Activated naive CD8-positive, alpha-beta T cell (primary cell): ENCODE data around the gene RASGRP3.

ENCODE experiments used
- H3K27ac Mint-ChIP-seq: one replicate; pipeline ENCODE4 v1.8.0; 2021; ENCODE audit warnings: mixed read lengths
- H3K27me3 Mint-ChIP-seq: one replicate; pipeline ENCODE4 v1.8.0; 2021; ENCODE audit warnings: mixed read lengths
- H3K36me3 Mint-ChIP-seq: one replicate; pipeline ENCODE4 v1.8.0; 2021; ENCODE audit warnings: mixed read lengths
- H3K4me1 Mint-ChIP-seq: one replicate; pipeline ENCODE4 v1.8.0; 2021; ENCODE audit warnings: low read depth, mixed read lengths
- H3K4me3 Mint-ChIP-seq: one replicate; pipeline ENCODE4 v1.8.0; 2021; ENCODE audit warnings: mild to moderate bottlenecking, mixed read lengths
- H3K9me3 Mint-ChIP-seq: one replicate; pipeline ENCODE4 v1.8.0; 2021; ENCODE audit warnings: low read depth, mixed read lengths

Gene RASGRP3

GRCh38 chr2:33476793-33477190, 343 bp downstream of the RASGRP3 start:
- Mint-ChIP-seq H3K4me1 (peaks cover 43% of the 10 kb centered on the region), H3K27me3 (no peaks in the 10 kb centered on the region), H3K36me3 (no peaks in the 10 kb centered on the region), H3K4me3 (peak overlapping the region; percentile 90), H3K9me3 (no peaks in the 10 kb centered on the region), H3K27ac (peak overlapping the region; percentile 96)

DNA sequence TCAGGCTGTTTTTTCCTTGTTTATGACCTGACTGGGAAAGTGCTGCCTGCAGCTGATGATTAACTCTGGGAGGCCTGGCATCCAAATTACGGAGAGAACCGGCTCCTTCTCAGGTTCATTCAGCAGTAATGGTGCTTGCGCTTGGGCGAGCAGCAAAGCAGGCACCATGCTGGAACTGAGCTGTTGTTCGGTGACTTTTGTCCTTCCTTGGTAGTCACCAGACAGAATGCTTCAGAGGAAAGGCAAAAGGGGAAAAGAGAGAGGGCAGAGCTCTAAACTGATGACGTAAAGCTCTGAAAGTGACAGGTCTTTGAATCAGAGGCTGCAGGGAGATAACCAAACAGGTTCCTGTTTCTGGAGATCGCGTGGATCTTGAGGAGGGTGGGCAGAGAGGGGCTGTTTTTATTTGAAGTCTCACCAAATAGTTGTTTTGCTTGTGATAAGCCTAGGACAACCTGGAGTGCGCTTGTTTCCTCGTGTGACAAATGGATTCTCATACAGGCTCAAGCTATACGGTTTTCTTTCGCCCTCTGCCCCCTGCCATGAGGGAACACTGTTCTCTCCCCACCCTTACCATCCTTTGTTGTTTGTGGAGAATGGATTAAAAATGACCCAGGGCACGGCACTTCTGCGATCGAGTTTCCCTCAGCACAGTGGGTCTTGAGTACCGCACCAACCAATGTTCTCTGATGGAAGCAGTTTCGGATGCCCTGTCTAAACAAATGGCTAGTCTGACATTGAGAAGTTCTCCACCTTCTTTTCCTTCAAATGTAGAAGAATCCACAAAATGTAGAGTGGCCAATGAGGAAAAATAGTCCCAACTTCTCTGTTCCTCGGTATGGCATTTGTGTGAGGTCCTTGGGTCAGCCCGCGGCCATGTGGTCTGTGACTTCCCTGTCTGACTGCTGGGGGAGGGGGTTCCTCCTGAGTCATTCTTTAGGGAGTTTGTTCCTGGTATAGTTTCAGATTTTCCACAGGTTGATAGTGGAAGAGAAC, 1.3 kb downstream of the RASGRP3 start:
- Mint-ChIP-seq H3K27me3 (no peaks in the 10 kb centered on the region), H3K36me3 (peaks cover 3% of the 10 kb centered on the region), H3K27ac (peak overlapping the region; percentile 96), H3K9me3 (no peaks in the 10 kb centered on the region), H3K4me3 (peak overlapping the region; percentile 90), H3K4me1 (peaks cover 43% of the 10 kb centered on the region)

DNA sequence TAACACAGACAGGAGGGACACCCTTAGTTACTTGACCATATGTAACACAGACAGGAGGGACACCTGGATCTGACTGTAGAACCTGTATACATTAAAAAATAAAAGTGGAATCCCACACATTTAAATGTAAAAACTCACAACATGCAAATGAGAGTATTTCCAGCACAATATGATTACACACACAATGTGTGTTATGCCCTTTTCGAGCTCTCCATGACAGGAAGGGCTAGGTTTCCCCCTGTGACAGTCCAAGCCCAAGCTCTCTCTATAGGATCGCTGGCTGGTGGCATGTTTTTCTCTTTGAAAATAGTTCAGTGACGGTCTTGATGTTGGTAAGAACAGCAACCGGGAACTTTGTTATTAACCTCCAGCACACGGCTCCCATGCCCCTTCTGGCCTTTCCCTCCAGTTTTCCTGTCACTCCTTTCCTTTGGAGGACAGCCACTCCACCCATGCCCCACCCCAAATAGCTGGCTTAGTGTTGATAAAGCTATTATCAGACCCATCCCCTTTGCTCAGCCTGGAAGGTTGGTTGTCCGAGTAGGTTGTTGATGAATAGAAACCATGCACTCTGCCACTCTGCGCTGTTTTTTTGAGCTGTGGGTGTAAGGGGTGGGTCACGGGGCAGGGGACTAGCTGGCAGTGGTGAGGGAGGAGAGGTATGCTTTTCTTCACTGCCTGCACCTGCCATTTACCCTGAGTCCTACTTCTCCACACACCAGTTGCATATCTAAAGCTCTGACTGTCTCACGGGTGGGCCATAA, 2.7 kb downstream of the RASGRP3 start:
- peak overlapping the region; percentile 22 for H3K27ac Mint-ChIP-seq
- H3K4me3 Mint-ChIP-seq: no peak overlapping the region
- H3K36me3 Mint-ChIP-seq: peaks cover 3% of the 10 kb centered on the region
- no peaks in the 10 kb centered on the region for H3K27me3 Mint-ChIP-seq
- H3K4me1 Mint-ChIP-seq: peaks cover 43% of the 10 kb centered on the region
- H3K9me3 Mint-ChIP-seq: no peaks in the 10 kb centered on the region

- no peak overlapping the region for H3K4me3 Mint-ChIP-seq
- H3K36me3 Mint-ChIP-seq: peaks cover 18% of the 10 kb centered on the region
- no peak overlapping the region for H3K27ac Mint-ChIP-seq
- no peaks in the 10 kb centered on the region for H3K27me3 Mint-ChIP-seq
- peaks cover 7% of the 10 kb centered on the region for H3K9me3 Mint-ChIP-seq
- peaks cover 15% of the 10 kb centered on the region for H3K4me1 Mint-ChIP-seq
These were observed 6.1 kb downstream of the RASGRP3 start for GRCh38 chr2:33482518-33482917.

GRCh38 chr2:33484042-33484621, 7.7 kb downstream of the RASGRP3 start:
- Mint-ChIP-seq H3K27ac (peak overlapping the region; percentile 54), H3K4me3 (no peak overlapping the region), H3K9me3 (peaks cover 7% of the 10 kb centered on the region), H3K27me3 (no peaks in the 10 kb centered on the region), H3K4me1 (peaks cover 5% of the 10 kb centered on the region), H3K36me3 (peaks cover 21% of the 10 kb centered on the region)

GRCh38 chr2:33485051-33485450, 8.6 kb downstream of the RASGRP3 start:
- Mint-ChIP-seq H3K27ac (no peak overlapping the region), H3K4me1 (peaks cover 4% of the 10 kb centered on the region), H3K27me3 (no peaks in the 10 kb centered on the region), H3K36me3 (peaks cover 21% of the 10 kb centered on the region), H3K9me3 (peaks cover 7% of the 10 kb centered on the region), H3K4me3 (no peak overlapping the region)

DNA sequence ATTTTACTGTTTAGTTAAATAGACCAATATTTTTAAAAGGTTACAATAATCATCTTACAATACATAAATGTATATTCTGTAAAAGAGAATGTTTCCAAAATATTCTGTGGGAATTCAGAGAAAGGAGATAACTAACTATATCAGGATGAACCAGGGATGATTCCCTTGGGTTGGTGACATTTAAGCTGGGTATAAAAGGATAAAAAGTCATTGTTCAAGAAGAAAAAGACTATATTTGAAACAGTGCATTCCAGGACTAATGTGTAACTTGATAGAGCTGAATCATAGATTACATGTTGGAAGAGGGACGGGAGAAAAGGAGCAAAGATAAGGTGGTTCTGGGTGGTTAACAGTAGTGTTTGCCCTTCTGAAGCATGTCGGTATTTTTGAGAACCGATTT, 10.1 kb downstream of the RASGRP3 start:
- Mint-ChIP-seq H3K27me3 (no peaks in the 10 kb centered on the region), H3K4me3 (no peak overlapping the region), H3K4me1 (peaks cover 3% of the 10 kb centered on the region), H3K9me3 (peaks cover 7% of the 10 kb centered on the region), H3K27ac (no peak overlapping the region), H3K36me3 (peaks cover 21% of the 10 kb centered on the region)

- peaks cover 19% of the 10 kb centered on the region for H3K36me3 Mint-ChIP-seq
- peaks cover 3% of the 10 kb centered on the region for H3K4me1 Mint-ChIP-seq
- H3K4me3 Mint-ChIP-seq: no peak overlapping the region
- H3K9me3 Mint-ChIP-seq: peaks cover 7% of the 10 kb centered on the region
- no peak overlapping the region for H3K27ac Mint-ChIP-seq
- H3K27me3 Mint-ChIP-seq: no peaks in the 10 kb centered on the region
These were observed 11.8 kb downstream of the RASGRP3 start for GRCh38 chr2:33488178-33488690.

- peaks cover 19% of the 10 kb centered on the region for H3K36me3 Mint-ChIP-seq
These were observed 12.5 kb downstream of the RASGRP3 start for GRCh38 chr2:33488715-33489540.

DNA sequence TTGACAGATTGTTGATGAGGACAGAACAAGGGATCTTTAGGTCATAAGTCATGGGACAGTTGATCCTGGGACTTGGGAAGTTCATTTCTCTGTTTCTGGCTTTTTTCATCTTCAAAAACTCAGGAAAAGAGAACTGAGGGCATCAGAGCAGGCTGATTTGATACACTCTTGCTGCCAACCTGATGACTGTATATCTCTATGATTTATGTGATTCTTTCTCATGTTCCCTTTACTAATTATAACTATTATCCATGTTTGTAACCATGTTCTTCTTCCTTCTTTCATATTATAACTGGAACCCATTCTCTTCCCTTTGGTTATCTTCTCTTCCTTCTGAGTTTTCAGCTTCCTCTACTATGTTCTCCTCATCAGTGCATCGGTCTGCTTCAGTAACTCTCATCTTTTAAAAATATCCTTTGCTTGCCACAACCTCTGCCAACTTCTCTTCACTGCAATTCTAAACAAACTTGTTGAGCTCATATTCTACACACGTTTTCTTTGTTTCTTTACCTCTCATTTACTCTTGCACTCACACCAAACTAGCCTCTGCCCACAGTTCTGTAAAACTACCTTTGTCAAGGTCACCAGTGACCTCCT, 13.5 kb downstream of the RASGRP3 start:
- H3K27me3 Mint-ChIP-seq: no peaks in the 10 kb centered on the region
- H3K9me3 Mint-ChIP-seq: peaks cover 7% of the 10 kb centered on the region
- H3K36me3 Mint-ChIP-seq: peaks cover 17% of the 10 kb centered on the region
- H3K4me1 Mint-ChIP-seq: peaks cover 5% of the 10 kb centered on the region
- H3K27ac Mint-ChIP-seq: no peak overlapping the region
- H3K4me3 Mint-ChIP-seq: no peak overlapping the region

More at GRCh38 chr2:33488715-33489540, 12.5 kb downstream of the RASGRP3 start:
- no peak overlapping the region for H3K4me3 Mint-ChIP-seq
- H3K27ac Mint-ChIP-seq: no peak overlapping the region
- peaks cover 3% of the 10 kb centered on the region for H3K4me1 Mint-ChIP-seq
- H3K9me3 Mint-ChIP-seq: peaks cover 7% of the 10 kb centered on the region
- H3K27me3 Mint-ChIP-seq: no peaks in the 10 kb centered on the region

DNA sequence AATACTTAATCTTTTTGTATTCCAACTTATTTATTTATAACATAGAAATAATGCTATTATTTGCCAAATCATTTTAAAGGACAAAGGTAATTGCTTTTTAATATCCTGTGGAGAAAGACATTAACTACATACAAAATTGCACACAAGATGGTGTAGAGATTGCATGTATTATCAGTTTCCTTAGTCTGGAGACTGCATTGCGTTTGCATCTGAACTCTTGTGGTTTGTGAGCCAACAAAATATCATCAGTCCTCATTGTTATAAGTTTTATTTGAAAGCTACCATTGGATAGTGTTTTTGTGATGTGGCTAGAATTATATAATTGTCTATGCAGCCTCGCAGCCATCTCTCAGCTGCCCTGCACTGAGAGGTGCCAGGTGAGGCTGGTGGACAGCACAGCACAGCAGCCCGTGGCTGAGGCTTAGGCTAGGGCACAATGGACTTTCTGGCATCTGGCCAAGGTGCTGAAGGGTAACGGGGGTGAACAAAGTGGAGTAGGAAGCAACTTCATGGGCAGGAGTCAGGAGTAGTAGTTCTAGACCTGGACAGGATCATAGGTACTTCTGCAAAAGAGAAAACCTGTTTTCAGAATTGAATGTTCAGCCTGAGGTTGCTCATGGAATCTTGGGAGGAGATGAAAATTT, 15.1 kb downstream of the RASGRP3 start:
- peaks cover 15% of the 10 kb centered on the region for H3K4me1 Mint-ChIP-seq
- H3K4me3 Mint-ChIP-seq: no peak overlapping the region

DNA sequence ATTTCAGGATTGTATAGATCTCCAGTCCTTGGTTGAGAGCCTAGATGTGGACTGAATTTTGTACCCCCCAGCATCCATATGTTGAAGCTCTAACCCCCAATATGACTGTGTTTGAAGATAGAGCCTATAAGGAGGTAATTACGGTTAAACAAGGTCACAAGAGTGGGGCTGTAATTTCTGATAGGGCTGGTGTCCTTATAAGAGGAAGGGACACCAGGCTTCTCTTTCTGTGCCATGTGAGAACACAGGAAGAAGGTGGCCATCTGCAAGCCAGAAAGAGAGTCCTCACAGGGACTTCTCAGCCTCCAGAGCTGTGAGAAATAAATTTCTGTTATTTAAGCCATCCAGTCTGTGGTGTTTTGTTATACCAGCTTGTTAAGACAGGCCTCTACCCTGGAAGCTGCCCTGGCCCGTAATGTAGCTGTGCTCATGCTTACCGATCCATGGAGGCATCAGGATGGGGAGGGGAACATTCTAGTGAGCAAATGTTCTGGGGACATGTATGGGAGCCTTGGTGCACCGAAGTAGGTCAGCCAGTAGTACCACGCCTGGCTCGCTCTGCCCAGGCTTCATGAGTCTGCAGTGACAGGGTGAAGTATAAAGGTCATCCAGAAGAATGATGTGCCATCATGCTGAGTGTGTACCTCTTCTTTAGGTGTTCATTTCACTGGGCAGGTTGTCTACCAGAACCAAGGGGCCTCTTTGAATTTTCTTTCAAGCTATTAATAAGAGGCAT, 16.1 kb downstream of the RASGRP3 start:
- Mint-ChIP-seq H3K27me3 (no peaks in the 10 kb centered on the region), H3K36me3 (peaks cover 4% of the 10 kb centered on the region), H3K9me3 (no peaks in the 10 kb centered on the region), H3K4me1 (peaks cover 21% of the 10 kb centered on the region), H3K27ac (no peak overlapping the region), H3K4me3 (no peak overlapping the region)

More for the DNA sequence above, 15.1 kb downstream of the RASGRP3 start:
- no peak overlapping the region for H3K27ac Mint-ChIP-seq
- H3K36me3 Mint-ChIP-seq: peaks cover 8% of the 10 kb centered on the region
- no peaks in the 10 kb centered on the region for H3K27me3 Mint-ChIP-seq
- H3K9me3 Mint-ChIP-seq: peaks cover 5% of the 10 kb centered on the region
